Stimulated activated naive CD8-positive, alpha-beta T cell treated with anti-CD3 and anti-CD28 coated beads, Interleukin-15, amount 100 ng/mL, for 72 hours (primary cell): ENCODE measurements around the gene MNAT1.
"Not testable (repeated sequence)": the region's sequence is repeated elsewhere in the genome, so short reads cannot be mapped to it uniquely, and the experiment has no call there.

Experiments
- ATAC-seq: fragments of 150-1000 bp; cut with Tn5 transposase; 2 replicates; pipeline ENCODE4 v1.10.0; 2021; ENCODE audit warnings: mild to moderate bottlenecking, moderate library complexity
- DNase-seq, 2 donors: peaks; one replicate each; pipeline ENCODE4 v3.0.0; 2021 to 2022
- H3K27ac Mint-ChIP-seq, 2 donors: one replicate each; pipeline ENCODE4 v1.8.0; 2022; ENCODE audit warnings: mild to moderate bottlenecking in 2 of 2, mixed read lengths in 2 of 2, moderate library complexity in 2 of 2
- H3K27me3 Mint-ChIP-seq: one replicate; pipeline ENCODE4 v1.8.0; 2022; ENCODE audit warnings: mixed read lengths
- H3K4me1 Mint-ChIP-seq: one replicate; pipeline ENCODE4 v1.8.0; 2022; ENCODE audit warnings: mild to moderate bottlenecking, mixed read lengths
- H3K4me3 Mint-ChIP-seq, 2 donors: one replicate each; pipeline ENCODE4 v1.8.0; 2022; ENCODE audit warnings: mild to moderate bottlenecking in 2 of 2, mixed read lengths in 2 of 2, moderate library complexity in 1 of 2
- H3K9me3 Mint-ChIP-seq, 2 donors: one replicate each; pipeline ENCODE4 v1.8.0; 2022; ENCODE audit warnings: mixed read lengths in 2 of 2

MNAT1 gene

GRCh38 chr14:60768602-60769001 lies 34.0 kb downstream of the MNAT1 start:
- DNase-seq (no peak), ATAC-seq (no peak)
- H3K4me1 Mint-ChIP-seq: no peaks in the 10 kb centered on the region
- H3K27me3 Mint-ChIP-seq: no peaks in the 10 kb centered on the region
- no peak overlapping the region for H3K4me3 Mint-ChIP-seq
- H3K9me3 Mint-ChIP-seq: no peaks in the 10 kb centered on the region
- no peak overlapping the region for H3K27ac Mint-ChIP-seq

GRCh38 chr14:60771117-60771516 lies 36.6 kb downstream of the MNAT1 start:
- no peak for DNase-seq
- Mint-ChIP-seq H3K4me3 (no peak overlapping the region), H3K27ac (no peak overlapping the region), H3K4me1 (no peaks in the 10 kb centered on the region), H3K27me3 (no peaks in the 10 kb centered on the region), H3K9me3 (no peaks in the 10 kb centered on the region)
- no peak for ATAC-seq

GRCh38 chr14:60773558-60773957 lies 39.0 kb downstream of the MNAT1 start:
- Mint-ChIP-seq H3K9me3 (no peaks in the 10 kb centered on the region), H3K27me3 (no peaks in the 10 kb centered on the region), H3K27ac (no peak overlapping the region), H3K4me3 (no peak overlapping the region), H3K4me1 (no peaks in the 10 kb centered on the region)
- DNase-seq (no peak), ATAC-seq (no peak)

DNA sequence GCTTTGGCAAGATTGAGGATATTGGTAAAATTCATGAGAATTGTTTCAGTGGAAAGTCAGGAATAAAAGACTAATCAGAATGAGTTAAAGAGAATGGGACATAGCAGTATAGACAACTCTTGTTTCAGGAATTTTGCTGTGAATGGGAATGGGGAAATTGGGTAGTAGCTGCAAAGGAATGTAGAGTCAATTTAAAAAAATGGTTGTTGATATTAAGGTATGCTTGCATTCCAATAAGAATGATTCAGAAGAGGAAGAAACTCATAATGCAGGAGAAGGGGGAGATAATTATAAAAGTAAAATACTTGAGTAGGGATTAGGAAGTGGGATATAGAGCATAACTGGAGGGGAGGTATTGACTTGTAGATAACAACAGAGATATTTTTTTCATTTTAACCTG lies 40.7 kb downstream of the MNAT1 start:
- Mint-ChIP-seq H3K27ac (no peak overlapping the region), H3K9me3 (no peaks in the 10 kb centered on the region), H3K27me3 (no peaks in the 10 kb centered on the region), H3K4me3 (no peak overlapping the region), H3K4me1 (peaks cover 8% of the 10 kb centered on the region)
- no peak for DNase-seq
- ATAC-seq: no peak

DNA sequence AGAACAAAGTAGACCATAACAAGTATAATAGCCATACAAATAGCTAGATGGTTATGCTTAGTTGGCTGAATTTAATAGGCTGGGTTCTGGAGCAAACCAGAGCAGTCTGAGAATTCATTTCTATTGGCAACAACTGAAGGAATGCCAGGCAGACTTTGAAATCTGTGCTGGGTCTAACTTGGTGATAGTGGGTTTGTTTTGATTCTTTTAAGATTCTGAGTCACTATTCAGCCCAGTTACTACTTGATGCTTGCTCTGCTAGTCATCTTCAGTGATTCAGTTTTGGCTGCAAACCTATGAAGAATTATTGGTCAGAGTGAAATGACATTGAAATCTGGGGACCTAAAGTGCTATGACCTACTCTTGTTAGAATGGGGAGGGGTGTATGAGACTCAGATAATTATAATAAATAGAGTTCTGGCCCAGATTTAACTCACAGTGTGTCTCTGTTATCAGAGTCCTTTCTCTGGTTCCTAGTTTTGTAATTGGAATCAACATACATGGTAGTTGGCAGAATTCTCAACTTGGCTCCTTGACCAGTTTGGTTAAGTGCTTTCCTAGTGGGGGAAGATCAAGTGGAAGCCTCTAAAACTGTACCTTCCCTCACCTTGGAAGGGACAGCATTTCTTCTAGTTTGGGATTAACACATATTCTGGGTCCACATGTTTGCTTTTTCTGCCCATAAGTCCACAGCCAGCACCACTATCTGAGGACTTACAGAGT lies 43.5 kb downstream of the MNAT1 start:
- ATAC-seq (no peak), DNase-seq (no peak)
- Mint-ChIP-seq H3K27ac (no peak overlapping the region), H3K4me3 (no peak overlapping the region), H3K4me1 (peaks cover 13% of the 10 kb centered on the region), H3K27me3 (no peaks in the 10 kb centered on the region), H3K9me3 (no peaks in the 10 kb centered on the region)

- not testable (repeated sequence) for ATAC-seq, H3K9me3 Mint-ChIP-seq, H3K27ac Mint-ChIP-seq, H3K27me3 Mint-ChIP-seq, DNase-seq
- Mint-ChIP-seq H3K4me1 (peaks cover 13% of the 10 kb centered on the region), H3K4me3 (peak overlapping the region in 1 of 2 donors; percentile 5)
These were observed 45.4 kb downstream of the MNAT1 start for GRCh38 chr14:60779745-60780514.

GRCh38 chr14:60780558-60780957 lies 46.0 kb downstream of the MNAT1 start:
- peak; percentile 50 for ATAC-seq
- not testable (repeated sequence) for H3K9me3 Mint-ChIP-seq, H3K4me3 Mint-ChIP-seq, H3K27ac Mint-ChIP-seq, H3K27me3 Mint-ChIP-seq, DNase-seq
- peaks cover 13% of the 10 kb centered on the region for H3K4me1 Mint-ChIP-seq

DNA sequence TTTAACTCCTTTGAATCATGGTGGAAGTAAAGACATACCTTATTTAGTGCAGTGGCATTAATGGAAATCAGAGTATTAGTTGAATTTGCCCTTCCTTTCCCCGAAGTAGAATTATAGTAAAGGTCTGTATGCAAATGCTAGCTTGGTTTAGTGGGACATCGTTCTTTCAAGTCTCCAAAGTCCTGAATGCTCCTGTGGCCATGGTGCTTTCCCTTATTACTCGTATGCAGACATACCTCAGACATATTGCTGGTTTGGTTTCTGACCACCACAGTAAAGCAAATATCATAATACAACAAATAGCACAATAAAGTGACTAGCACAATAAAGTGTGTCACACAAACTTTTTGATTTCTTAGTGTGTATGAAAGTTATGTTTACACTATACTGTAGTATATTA lies 52.3 kb downstream of the MNAT1 start:
- peaks cover 6% of the 10 kb centered on the region for H3K4me1 Mint-ChIP-seq
- no peak overlapping the region for H3K4me3 Mint-ChIP-seq
- no peaks in the 10 kb centered on the region for H3K9me3 Mint-ChIP-seq
- no peaks in the 10 kb centered on the region for H3K27me3 Mint-ChIP-seq
- DNase-seq (no peak), ATAC-seq (peak; percentile 42)
- no peak overlapping the region for H3K27ac Mint-ChIP-seq

GRCh38 chr14:60789656-60790055 lies 55.1 kb downstream of the MNAT1 start:
- no peak overlapping the region for H3K27ac Mint-ChIP-seq
- ATAC-seq: no peak

GRCh38 chr14:60790850-60791249 lies 56.3 kb downstream of the MNAT1 start:
- Mint-ChIP-seq H3K27ac (no peak overlapping the region), H3K4me3 (no peak overlapping the region), H3K4me1 (peaks cover 6% of the 10 kb centered on the region), H3K27me3 (no peaks in the 10 kb centered on the region), H3K9me3 (no peaks in the 10 kb centered on the region)
- DNase-seq (no peak), ATAC-seq (no peak)

More at GRCh38 chr14:60789656-60790055, 55.1 kb downstream of the MNAT1 start:
- no peaks in the 10 kb centered on the region for H3K27me3 Mint-ChIP-seq
- no peaks in the 10 kb centered on the region for H3K9me3 Mint-ChIP-seq
- H3K4me1 Mint-ChIP-seq: peaks cover 6% of the 10 kb centered on the region
- H3K4me3 Mint-ChIP-seq: no peak overlapping the region
- no peak for DNase-seq

GRCh38 chr14:60796434-60796833 lies 61.9 kb downstream of the MNAT1 start:
- no peaks in the 10 kb centered on the region for H3K4me1 Mint-ChIP-seq
- DNase-seq: no peak
- H3K9me3 Mint-ChIP-seq: no peaks in the 10 kb centered on the region
- ATAC-seq: no peak
- H3K27ac Mint-ChIP-seq: peak overlapping the region in 1 of 2 donors; percentile 54
- no peak overlapping the region for H3K4me3 Mint-ChIP-seq
- no peaks in the 10 kb centered on the region for H3K27me3 Mint-ChIP-seq

DNA sequence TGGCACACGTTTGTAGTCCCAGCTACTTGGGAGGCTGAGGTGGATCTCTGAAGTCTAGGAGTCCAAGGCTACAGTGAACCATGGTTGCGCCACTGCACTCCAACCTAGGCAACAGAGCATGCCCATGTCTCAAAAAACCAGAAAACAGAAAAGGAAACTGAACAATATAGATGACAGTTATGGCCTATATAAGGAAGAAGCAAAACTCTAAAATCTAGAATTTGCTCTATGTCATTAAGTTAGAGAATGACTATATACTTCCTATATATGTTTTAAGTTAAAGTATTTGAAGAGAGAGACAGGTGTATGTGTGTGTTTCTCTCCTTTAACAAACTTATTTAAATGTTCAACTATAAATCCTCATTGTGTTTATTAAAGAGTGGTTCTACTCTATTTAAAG lies 65.8 kb downstream of the MNAT1 start:
- ATAC-seq: no peak
- Mint-ChIP-seq H3K27me3 (no peaks in the 10 kb centered on the region), H3K27ac (no peak overlapping the region), H3K4me1 (no peaks in the 10 kb centered on the region), H3K4me3 (no peak overlapping the region), H3K9me3 (peaks cover 0 to 4% of the 10 kb centered on the region in 2 donors)
- no peak for DNase-seq

- no peaks in the 10 kb centered on the region for H3K4me1 Mint-ChIP-seq
- ATAC-seq: no peak
- H3K27ac Mint-ChIP-seq: no peak overlapping the region
- no peak for DNase-seq
- peaks cover 0 to 4% of the 10 kb centered on the region in 2 donors for H3K9me3 Mint-ChIP-seq
- no peak overlapping the region for H3K4me3 Mint-ChIP-seq
- H3K27me3 Mint-ChIP-seq: no peaks in the 10 kb centered on the region
These were observed 69.3 kb downstream of the MNAT1 start for GRCh38 chr14:60803871-60804270.

DNA sequence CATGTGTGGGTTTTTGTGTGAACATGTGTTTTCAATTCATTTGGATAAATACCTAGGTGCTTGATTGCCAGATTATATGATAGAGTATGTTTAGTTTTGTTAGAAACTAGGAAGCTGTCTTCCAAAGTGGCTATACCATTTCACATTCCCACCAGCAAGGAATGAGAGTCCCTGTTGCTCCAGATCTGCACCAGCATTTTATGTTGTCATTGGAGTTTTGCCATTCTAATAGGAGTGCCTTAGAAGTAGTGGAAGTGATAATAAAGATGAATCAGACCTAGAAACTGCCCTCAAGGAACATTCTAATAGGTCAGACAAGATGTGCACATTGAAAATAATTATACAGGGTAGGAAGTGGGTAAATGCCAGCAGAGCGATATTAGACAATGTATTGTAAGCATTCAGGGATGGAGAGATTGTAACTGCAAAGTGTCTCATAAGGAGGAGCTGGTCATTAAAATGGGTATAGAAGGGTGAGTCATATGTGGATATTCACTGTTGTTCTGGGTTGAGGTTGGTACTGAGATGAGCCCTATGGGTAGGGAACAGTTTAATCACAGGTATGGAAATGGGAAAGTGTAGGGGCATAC lies 71.4 kb downstream of the MNAT1 start:
- Mint-ChIP-seq H3K27ac (no peak overlapping the region), H3K9me3 (peaks cover 0 to 4% of the 10 kb centered on the region in 2 donors), H3K4me3 (no peak overlapping the region), H3K27me3 (no peaks in the 10 kb centered on the region), H3K4me1 (no peaks in the 10 kb centered on the region)
- peak; percentile 88 for ATAC-seq
- no peak for DNase-seq

DNA sequence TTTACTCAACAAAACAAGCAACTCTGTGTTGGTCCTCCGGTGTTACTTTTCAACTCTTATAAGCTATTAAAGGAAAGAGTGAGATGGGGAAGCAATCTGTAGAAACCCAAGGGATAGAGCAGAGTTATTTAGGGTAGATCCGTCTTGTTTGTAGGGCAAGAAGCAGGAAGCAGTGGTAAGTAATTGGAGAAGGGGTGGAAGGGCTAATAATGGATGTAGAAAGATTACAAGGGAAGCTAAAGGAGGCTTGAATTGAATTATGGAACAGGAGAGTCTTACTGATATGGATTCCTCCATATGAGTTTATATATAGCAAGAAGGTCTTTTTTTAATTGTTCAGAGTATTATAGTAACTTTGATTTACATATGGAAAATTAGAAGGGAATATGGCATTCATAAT lies 72.7 kb downstream of the MNAT1 start:
- no peaks in the 10 kb centered on the region for H3K4me1 Mint-ChIP-seq
- no peak for ATAC-seq
- no peaks in the 10 kb centered on the region for H3K27me3 Mint-ChIP-seq
- no peak for DNase-seq
- H3K4me3 Mint-ChIP-seq: no peak overlapping the region
- no peak overlapping the region for H3K27ac Mint-ChIP-seq
- peaks cover 0 to 4% of the 10 kb centered on the region in 2 donors for H3K9me3 Mint-ChIP-seq

GRCh38 chr14:60807971-60808370 lies 73.4 kb downstream of the MNAT1 start:
- no peak for DNase-seq
- H3K4me1 Mint-ChIP-seq: no peaks in the 10 kb centered on the region
- no peak overlapping the region for H3K27ac Mint-ChIP-seq
- H3K27me3 Mint-ChIP-seq: no peaks in the 10 kb centered on the region
- H3K4me3 Mint-ChIP-seq: no peak overlapping the region
- no peaks in the 10 kb centered on the region for H3K9me3 Mint-ChIP-seq
- ATAC-seq: no peak
